GM19397 (cell line): ENCODE measurements around the gene SSTR5.
"Not testable (repeated sequence)": the region's sequence is repeated elsewhere in the genome, so short reads cannot be mapped to it uniquely, and the experiment has no call there.

Experiments used
- ATAC-seq: cut with Tn5 transposase; IDR thresholded peaks from one replicate; pipeline ENCODE4 v1.9.1; 2021; ENCODE audit warnings: mild to moderate bottlenecking, moderate library complexity; ENCODE audit not compliant: unreplicated experiment

SSTR5 gene

GRCh38 chr16:1071561-1072225 is 854 bp upstream of the SSTR5 start:
- ATAC-seq, result no peak

DNA sequence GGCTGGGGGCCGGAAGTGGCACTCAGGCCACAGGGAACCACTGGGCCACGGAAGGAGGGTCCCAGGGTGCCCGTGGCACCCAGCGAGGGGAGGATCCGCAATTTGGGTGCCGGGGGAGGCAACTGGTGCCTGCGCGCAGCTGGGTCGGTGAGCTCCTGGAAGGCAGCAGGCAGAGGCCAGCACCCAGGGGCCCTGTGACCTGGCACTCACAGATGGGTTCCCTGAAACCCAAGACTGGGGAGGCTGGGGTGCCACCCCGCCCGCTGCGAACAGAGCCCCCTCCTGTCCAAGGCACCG is 663 bp downstream of the SSTR5 start:
- ATAC-seq, result no peak

GRCh38 chr16:1073566-1074378 is 1.2 kb downstream of the SSTR5 start:
- ATAC-seq, result no peak

GRCh38 chr16:1074379-1074649 is 1.8 kb downstream of the SSTR5 start:
- ATAC-seq, result no peak

DNA sequence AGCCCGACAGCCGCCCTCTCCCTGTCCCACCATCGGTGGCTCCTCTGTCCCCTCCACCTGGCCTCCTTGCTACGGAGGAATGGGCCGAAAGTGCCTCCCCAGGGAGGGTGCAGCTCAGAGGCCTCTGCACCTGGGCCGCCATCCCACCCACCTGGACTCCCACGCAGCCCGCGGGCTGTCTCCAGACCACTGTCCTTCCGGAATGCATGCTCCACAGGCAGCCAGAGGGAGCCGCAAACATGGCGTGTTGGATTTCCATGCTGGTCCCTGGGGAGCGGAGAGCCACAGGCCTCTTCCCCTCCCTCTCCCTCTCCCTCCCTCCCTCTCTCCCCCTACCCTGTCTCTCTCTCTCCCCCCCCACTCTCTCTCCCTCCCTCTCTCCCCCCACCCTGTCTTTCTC is 3.0 kb downstream of the SSTR5 start:
- no peak for ATAC-seq

GRCh38 chr16:1076801-1077576 is 4.4 kb downstream of the SSTR5 start:
- no peak for ATAC-seq

GRCh38 chr16:1077877-1078578 is 5.5 kb downstream of the SSTR5 start:
- no peak for ATAC-seq

GRCh38 chr16:1078579-1079021 is 6.1 kb downstream of the SSTR5 start:
- no peak for ATAC-seq

GRCh38 chr16:1079341-1079740 is 6.8 kb downstream of the SSTR5 start:
- no peak for ATAC-seq

DNA sequence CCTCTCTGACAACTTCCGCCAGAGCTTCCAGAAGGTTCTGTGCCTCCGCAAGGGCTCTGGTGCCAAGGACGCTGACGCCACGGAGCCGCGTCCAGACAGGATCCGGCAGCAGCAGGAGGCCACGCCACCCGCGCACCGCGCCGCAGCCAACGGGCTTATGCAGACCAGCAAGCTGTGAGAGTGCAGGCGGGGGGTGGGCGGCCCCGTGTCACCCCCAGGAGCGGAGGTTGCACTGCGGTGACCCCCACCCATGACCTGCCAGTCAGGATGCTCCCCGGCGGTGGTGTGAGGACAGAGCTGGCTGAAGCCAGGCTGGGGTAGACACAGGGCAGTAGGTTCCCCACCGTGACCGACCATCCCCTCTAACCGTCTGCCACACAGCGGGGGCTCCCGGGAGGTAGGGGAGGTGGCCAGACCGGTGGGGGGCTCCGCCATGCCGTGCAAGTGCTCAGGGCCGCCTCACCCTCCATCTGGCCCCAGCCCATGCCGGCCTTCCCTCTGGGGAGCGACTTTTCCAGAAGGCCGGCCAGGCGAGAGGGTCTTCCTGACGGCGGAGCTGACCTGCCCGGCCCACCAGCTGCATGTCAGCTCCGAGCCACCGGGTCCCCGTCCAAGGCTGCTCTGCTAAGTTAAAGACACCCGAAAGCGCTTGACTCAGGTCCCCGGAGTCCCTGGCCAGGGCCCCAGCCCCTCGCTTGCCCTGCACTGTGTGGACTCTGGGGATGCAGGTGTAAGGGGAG is 7.4 kb downstream of the SSTR5 start:
- no peak for ATAC-seq

DNA sequence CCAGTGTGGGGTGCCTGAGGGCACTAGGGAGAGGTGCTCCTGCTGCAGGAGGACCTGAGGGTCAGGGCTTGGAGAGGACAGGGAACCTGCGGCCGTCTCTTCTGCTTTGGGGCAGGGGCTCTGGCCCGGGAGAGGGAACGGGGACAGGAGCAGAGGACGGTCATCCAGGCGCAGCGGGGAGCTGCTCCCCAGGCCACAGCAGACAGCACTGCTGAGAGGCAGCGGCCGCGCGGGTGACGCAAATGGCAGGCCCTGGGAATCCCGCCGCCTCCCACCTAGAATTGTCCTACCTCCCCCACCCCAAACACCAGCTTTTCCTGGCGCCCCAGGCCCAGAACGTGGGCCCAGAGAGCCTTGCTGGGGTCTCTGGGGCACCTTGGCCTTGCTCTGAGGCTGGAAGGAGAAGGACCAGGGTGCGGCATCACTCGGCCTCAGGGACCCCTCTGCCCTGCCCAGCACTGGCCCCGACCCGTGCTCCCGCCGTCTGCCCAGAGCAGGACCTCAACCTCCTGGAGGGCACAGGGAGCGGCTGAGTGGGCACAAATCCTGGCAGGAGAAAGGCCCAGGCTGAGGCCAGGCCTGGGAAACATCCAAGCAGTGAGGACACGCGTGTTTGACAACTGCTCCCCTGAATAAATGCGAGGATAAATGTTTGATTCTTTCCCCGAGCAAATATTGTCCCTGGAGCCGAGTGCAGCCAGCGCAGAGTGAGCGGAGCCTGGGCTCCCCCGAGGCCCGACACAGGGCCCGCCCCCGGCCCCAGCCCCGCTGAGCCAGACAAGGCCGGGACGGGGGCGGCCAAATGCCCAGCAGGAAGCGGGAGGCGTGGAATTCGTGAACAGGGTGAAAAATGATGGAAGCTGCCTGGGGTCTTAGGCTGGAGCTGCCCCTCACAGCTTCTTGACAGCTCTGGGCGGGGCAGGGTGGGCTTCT is 8.5 kb downstream of the SSTR5 start:
- no peak for ATAC-seq

DNA sequence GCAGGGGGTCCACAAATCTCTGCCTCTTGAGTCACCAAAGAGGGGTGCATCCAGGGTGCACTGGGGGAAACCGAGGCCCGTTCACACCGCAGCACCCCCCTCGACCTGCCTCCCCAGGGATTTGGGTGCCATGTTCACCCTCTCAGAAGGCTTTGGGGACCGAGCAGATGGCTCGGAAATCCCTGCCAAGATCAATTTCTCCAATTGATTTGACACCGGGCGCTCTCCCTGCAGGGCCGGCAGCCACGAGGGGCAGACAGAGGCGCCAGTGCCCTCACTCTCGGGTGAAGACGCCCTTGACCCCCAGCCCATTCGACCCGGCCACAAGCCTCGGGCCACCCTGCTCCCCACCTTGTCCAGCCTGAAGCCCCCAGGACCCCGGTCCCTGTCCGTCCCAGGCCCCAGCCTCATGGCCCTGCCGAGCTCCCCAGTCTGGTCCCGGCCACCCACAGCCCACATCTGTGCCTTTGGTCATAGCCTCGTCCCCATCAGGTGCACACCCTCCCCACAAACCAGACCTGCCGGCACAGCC is 9.3 kb downstream of the SSTR5 start:
- ATAC-seq, result no peak

DNA sequence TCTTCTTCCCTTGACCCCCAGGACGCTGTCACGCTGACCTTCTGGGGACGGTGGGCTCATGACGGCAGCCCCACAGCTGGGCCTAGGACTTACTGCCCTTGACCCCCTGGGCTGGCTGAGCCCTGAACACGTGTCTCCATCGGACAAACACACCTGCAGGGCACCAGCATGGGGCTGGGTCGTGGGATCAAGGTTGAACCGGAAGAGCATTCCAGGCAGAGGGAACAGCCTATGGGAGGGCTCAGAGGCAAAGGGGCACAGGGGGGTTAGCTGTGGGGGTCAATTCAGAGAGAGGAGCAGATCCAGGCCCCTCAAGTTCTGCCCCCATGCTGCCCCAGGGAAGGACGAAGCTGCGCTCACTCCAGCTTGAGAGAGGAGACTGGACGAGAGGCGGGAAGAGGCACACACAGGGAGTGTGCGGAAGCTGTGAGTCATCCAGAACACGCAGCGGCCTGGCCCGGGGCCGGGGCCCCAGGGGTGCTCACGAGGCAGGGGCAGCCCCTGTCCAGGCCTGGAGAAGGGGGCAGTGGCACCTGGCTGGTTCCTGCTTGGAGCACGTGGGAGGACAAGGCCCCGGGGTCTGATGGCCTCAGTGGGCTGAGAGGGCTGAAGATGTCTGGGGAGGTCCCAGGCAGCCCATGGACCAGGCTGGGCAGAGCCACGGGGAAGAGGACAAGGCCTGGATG is 9.9 kb downstream of the SSTR5 start:
- ATAC-seq, result no peak

DNA sequence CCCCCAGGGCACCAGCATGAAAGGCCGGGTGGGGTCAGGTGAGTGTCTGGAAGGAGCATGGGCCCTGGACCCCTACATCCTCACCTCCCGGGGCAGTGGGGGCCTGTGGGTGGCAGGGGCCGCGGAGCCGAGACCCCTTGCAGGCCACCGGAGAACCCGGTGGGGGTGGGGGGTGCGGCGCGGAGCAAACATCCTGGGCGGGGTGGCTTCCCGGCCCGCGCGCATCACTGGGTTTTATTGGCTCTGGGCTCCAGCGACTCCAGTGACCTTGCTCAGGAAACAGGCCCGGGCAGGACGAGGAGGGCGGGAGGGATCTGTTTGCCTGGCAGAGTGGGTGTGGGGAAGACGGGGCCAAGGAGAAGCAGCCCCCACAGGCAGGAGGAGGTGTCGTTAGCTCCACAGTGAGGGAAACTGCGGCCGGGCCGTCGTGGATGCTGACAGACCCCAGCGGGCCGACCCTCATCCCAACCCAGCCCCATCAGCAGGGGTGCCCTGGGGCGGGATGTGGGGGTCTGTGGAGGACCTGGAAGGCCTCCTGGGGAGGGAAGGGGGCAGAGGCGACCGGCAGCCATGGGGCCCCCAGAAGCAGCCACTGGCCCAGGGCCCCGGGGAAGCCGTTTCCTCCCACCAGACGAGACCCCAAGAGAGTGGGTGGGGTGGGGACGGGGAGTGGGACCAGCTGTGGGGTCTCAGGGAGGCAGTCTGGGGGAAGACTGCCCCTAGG is 10.6 kb downstream of the SSTR5 start:
- ATAC-seq, result no peak

- no peak for ATAC-seq
These were observed 12.4 kb downstream of the SSTR5 start for GRCh38 chr16:1084971-1085370.

DNA sequence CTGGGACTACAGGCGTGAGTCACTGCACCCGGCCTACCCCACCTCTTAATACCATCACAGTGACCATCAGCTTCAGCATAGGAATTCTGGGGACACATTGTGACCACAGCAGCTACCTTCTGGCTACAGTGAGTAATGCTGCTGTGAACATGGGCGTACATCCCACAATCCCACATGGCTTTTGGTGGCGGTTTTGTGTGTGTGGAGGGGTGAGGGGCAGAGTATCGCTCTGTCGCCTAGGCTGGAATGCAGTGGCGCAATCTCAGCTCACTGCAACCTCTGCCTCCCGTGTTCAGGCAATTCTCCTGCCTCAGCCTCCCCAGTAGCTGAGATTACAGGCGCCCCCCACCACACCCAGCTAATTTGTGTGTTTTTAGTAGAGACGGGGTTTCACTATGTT is 13.9 kb downstream of the SSTR5 start:
- not testable (repeated sequence) for ATAC-seq

- ATAC-seq, result no peak
These were observed 16.0 kb downstream of the SSTR5 start for GRCh38 chr16:1088295-1089170.
